AG04450 (cell line): ENCODE data around the gene TOR4A. TPM values are rescaled to one million over a fixed set of nuclear protein-coding genes. Genes with fewer than 3 reads are reported as not detected.
A peak's percentile ranks its signal among the peaks of the same experiment; 100 is the strongest.

Experiments
- CTCF ChIA-PET: fragments of 300-600, 350-600 bp; formaldehyde crosslinking; extraction: SDS; loops from one replicate; lab custom pipeline; 2022; ENCODE audit warnings: antibody characterized with exemption, inconsistent platforms; lab: Charles Lee
- POLR2A ChIA-PET: fragments of 350-600 bp; formaldehyde crosslinking; extraction: SDS; loops from one replicate; lab custom pipeline; 2021; ENCODE audit warnings: antibody characterized with exemption, inconsistent platforms; lab: Yijun Ruan, JAX
- DNase-seq: peaks from one replicate; pipeline ENCODE4 v3.0.0-alpha.2; 2011; ENCODE audit warnings: low read depth, low spot score
- H3K27ac ChIP-seq: one replicate; pipeline ENCODE4 v1.5.1; 2012; ENCODE audit warnings: low read depth, low read length, control low read depth
- H3K27me3 ChIP-seq: one replicate; pipeline ENCODE4 v1.6.0; 2012; ENCODE audit warnings: low read length; ENCODE audit not compliant: control insufficient read depth, insufficient read depth
- H3K4me3 ChIP-seq: 2 replicates; pipeline ENCODE4 v1.5.1; 2011; ENCODE audit warnings: mild to moderate bottlenecking, low read depth, low read length, control low read depth
- H3K9me3 ChIP-seq: 2 replicates; pipeline ENCODE4 v1.5.1; 2012; ENCODE audit warnings: low read length; ENCODE audit not compliant: control insufficient read depth, insufficient read depth
- polyA plus RNA-seq: library from polyadenylated mRNA; depleted of rRNA; stranded (reverse); fragments of >200 nt; gene quantifications from 2 replicates; pipeline ENCODE4 v1.2.3, GENCODE V29; 2011
- TF ChIP-seq, protein P1 (sequence below): IDR thresholded peaks from 2 replicates; pipeline ENCODE4 v1.5.1; 2011; ENCODE audit warnings: low read depth, low read length, control low read depth, inconsistent platforms

Gene TOR4A
- polyA plus RNA-seq, 1 experiment: 14.1 TPM

DNA sequence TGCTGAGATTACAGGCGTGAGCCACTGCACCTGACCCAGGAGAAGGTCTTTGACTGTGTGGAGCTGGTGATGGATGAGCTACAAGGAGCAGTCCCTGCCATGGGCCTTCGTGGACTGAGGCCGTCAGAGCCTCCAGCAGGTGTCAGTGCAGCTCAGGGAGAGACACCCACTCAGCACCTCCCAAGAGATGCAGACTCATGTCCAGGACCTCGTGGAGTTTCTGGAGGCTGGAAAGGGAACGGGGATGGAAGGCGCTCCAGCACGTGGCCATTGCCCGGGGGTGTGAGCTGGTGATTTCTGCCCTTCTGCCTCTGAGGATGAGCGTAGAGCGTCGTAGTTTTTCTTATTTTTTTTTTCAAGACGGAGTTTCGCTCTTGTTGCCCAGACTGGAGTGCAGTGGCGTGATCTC lies 9.5 kb downstream of the TOR4A start:
- no peaks in the 10 kb centered on the region for H3K9me3 ChIP-seq
- no peak overlapping the region for H3K27ac ChIP-seq
- no peaks in the 10 kb centered on the region for H3K27me3 ChIP-seq
- ChIA-PET CTCF (interaction anchor here (0.6 to 2.1 kb wide), 8 partner anchors 9 to 319 kb away, joined by 3 to 11 read pairs (median 4); partner anchors contain the start of genes ARRDC1 and EXD3), POLR2A (interaction anchor here (0.9 to 1.4 kb wide), 3 partner anchors 10 to 136 kb away, joined by 3 to 5 read pairs (median 4); partner anchors contain the start of genes EXD3 and TOR4A)
- DNase-seq: no peak
- TF ChIP-seq, protein P1, sequence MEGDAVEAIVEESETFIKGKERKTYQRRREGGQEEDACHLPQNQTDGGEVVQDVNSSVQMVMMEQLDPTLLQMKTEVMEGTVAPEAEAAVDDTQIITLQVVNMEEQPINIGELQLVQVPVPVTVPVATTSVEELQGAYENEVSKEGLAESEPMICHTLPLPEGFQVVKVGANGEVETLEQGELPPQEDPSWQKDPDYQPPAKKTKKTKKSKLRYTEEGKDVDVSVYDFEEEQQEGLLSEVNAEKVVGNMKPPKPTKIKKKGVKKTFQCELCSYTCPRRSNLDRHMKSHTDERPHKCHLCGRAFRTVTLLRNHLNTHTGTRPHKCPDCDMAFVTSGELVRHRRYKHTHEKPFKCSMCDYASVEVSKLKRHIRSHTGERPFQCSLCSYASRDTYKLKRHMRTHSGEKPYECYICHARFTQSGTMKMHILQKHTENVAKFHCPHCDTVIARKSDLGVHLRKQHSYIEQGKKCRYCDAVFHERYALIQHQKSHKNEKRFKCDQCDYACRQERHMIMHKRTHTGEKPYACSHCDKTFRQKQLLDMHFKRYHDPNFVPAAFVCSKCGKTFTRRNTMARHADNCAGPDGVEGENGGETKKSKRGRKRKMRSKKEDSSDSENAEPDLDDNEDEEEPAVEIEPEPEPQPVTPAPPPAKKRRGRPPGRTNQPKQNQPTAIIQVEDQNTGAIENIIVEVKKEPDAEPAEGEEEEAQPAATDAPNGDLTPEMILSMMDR: peak; percentile 60
- H3K4me3 ChIP-seq: no peak overlapping the region

DNA sequence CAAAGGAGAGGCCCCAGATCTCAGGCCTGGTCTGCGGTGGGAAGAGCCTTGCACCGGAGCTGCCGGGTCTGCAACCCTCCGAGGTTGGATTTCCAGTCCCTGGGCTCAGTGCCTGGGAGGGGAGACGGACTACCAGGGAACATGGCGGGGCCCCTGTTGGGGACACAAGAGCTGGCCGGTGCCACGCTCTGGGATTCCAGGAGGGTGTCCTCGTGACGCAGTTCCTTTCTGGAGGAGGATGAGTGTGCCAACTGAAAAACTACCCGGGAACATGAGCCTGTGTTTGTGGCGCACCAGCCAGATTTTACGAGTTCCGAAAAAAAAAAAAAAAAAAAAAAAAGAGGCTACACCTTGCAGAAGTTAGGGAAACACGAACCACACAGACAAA lies 15.6 kb downstream of the TOR4A start:
- Histone ChIP-seq H3K27me3 (peaks cover 19% of the 10 kb centered on the region), H3K4me3 (no peak overlapping the region), H3K27ac (no peak overlapping the region), H3K9me3 (peaks cover 11% of the 10 kb centered on the region)
- POLR2A ChIA-PET: interaction anchor here (0.7 kb wide), 1 partner anchor 9 kb away, joined by 11 read pairs; no protein-coding TSS in a partner anchor
- CTCF ChIA-PET: interaction anchor here (0.7 to 1.2 kb wide), 2 partner anchors 130 to 286 kb away, joined by 4 to 8 read pairs; partner anchors contain the start of genes EXD3 and NOXA1
- TF ChIP-seq, protein P1: no peak
- no peak for DNase-seq

DNA sequence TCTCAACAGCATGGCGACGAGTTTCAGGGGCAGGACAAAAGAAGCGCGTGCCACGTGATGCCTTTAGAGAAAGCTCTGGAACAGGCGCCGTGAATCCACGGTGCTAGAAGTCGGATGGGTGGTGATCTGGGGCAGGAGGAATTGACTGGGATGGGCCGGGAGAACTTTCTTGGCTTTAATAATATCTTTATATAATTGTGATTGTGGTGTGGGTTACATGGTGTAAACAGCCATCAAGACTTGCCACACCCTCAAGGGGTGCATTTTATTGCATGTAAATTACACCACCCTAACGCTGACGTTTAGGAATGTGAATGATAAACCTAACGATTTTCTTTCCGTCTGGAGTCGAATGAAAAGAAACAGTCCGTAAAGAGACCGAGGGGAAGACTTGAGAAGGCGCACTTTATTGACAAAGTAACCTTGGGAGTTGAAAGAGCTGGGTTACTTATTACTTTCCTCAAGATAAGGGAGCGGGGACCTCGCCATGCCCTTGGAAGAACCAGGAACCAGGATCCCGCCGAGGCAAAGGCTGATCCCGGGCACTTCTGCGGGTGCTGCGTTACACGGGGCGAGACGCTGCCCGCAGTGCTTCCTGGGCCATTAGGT lies 16.1 kb downstream of the TOR4A start:
- CTCF ChIA-PET: interaction anchor here (0.7 to 1.2 kb wide), 2 partner anchors 129 to 286 kb away, joined by 4 to 8 read pairs; partner anchors contain the start of genes EXD3 and NOXA1
- POLR2A ChIA-PET: interaction anchor here (0.7 to 1.3 kb wide), 2 partner anchors 8 to 53 kb away, joined by 4 to 11 read pairs; partner anchors contain the start of gene TUBB4B
- no peak overlapping the region for H3K4me3 ChIP-seq
- no peak overlapping the region for H3K27ac ChIP-seq
- peaks cover 24% of the 10 kb centered on the region for H3K27me3 ChIP-seq
- TF ChIP-seq, protein P1: no peak
- DNase-seq: no peak
- H3K9me3 ChIP-seq: peaks cover 11% of the 10 kb centered on the region

DNA sequence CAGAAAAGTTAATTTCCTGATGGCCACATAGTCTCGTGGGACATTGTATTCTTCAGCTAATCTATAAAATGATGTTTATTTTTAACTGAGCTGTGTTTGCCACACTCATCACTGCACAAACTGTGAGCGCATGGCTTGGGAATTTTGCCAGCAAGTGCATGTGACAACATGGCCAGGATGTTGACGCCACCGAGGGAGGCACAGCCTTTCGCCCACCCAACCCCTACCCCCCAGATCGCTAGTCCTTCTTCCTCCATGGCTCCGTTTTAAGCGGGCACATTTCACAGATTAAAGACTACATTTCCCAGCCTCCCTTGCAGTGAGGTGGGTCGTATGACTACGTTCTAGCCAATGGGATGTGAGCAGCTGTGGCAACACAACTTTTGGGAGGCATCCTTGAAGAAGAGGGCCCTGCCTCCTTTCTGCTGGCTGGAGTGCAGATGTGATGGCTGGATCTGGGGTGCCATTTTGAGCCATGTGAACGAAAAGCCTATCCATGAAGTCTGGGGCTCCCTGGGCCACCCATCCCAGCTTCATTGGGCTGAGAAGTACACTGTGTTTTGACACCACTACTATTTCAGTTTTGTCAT lies 16.7 kb downstream of the TOR4A start:
- H3K9me3 ChIP-seq: peaks cover 11% of the 10 kb centered on the region
- no peak overlapping the region for H3K27ac ChIP-seq
- DNase-seq: no peak
- peaks cover 30% of the 10 kb centered on the region for H3K27me3 ChIP-seq
- no peak overlapping the region for H3K4me3 ChIP-seq
- ChIA-PET CTCF (interaction anchor here (1.2 kb wide), 1 partner anchor 129 kb away, joined by 8 read pairs; the partner anchor contains the start of genes EXD3 and NOXA1), POLR2A (interaction anchor here (0.5 to 1.3 kb wide), 3 partner anchors 53 to 228 kb away, joined by 3 to 4 read pairs (median 4); partner anchors contain the start of gene TUBB4B)
- TF ChIP-seq, protein P1: no peak
